Upper lobe of left lung (tissue), 6 donors: ENCODE results near the gene RNF208. TPM values are rescaled to one million over a fixed set of nuclear protein-coding genes. Genes with fewer than 3 reads are reported as not detected.
"Not testable (repeated sequence)": the region's sequence is repeated elsewhere in the genome, so short reads cannot be mapped to it uniquely, and the experiment has no call there.

Experiments
- ATAC-seq, 2 donors: fragments of 200-7000 bp; cut with Tn5 transposase; one replicate each; pipeline ENCODE4 v1.9.1; 2022; ENCODE audit warnings: mild to moderate bottlenecking in 2 of 2, moderate library complexity in 2 of 2; ENCODE audit not compliant: low FRiP score in 2 of 2
- DNase-seq, 2 donors: peaks; one replicate each; pipeline ENCODE4 v3.0.0-alpha.2; 2019 to 2020
- H3K27ac ChIP-seq, 4 donors: fragments of 200-600 bp; sonication (generic); one replicate each; pipeline ENCODE4 v1.5.1; 2016 to 2019
- H3K27me3 ChIP-seq, 4 donors: fragments of 200-600 bp; sonication (generic); one replicate each; pipeline ENCODE4 v1.5.1; 2017 to 2019
- H3K36me3 ChIP-seq, 4 donors: fragments of 200-600 bp; sonication (generic); one replicate each; pipeline ENCODE4 v1.5.1; 2016 to 2019
- H3K4me1 ChIP-seq, 4 donors: fragments of 200-600 bp; sonication (generic); one replicate each; pipeline ENCODE4 v1.5.1; 2018 to 2019
- H3K4me3 ChIP-seq, 4 donors: fragments of 200-600 bp; sonication (generic); one replicate each; pipeline ENCODE4 v1.5.1; 2017 to 2019; ENCODE audit warnings: mild to moderate bottlenecking in 2 of 4, moderate library complexity in 1 of 4
- H3K9me3 ChIP-seq, 4 donors: fragments of 200-600 bp; sonication (generic); one replicate each; pipeline ENCODE4 v1.5.1; 2018 to 2019
- EP300 ChIP-seq, 4 donors: sonication (generic); formaldehyde crosslinking; IDR thresholded peaks; one replicate each; pipeline ENCODE4 v1.5.1; 2017; ENCODE audit warnings: antibody characterized with exemption in 4 of 4, control low read depth in 2 of 4
- POLR2A ChIP-seq, 4 donors: fragments of 450-650 bp; IDR thresholded peaks; one replicate each; pipeline ENCODE4 v1.5.1; 2016 to 2017; ENCODE audit warnings: antibody characterized with exemption in 4 of 4, mild to moderate bottlenecking in 2 of 4
- POLR2AphosphoS5 ChIP-seq, 2 donors: sonication (generic); formaldehyde crosslinking; IDR thresholded peaks; one replicate each; pipeline ENCODE4 v1.5.1; 2017; ENCODE audit warnings: antibody characterized with exemption in 2 of 2
- WGBS, 2 donors: methylation state at CpG; one replicate each; pipeline ENCODE4 v1.1.5; 2017 to 2018; 5-methylcytosine and 5-hydroxymethylcytosine counted together
- total RNA-seq, 6 donors: library from RNA; depleted of rRNA in 4 of 6; stranded (reverse); fragments of >200 nt in 4 of 6; gene quantifications; one replicate each; pipeline versions ENCODE4 v1.1.0 to v1.2.1, GENCODE V29; 2016 to 2021
- TF ChIP-seq, protein P1 (sequence below), 6 experiments: fragments of 450-650 bp in 4 of 6; fragments of 200-600 bp in 2 of 6; sonication (generic) in 2 of 6; IDR thresholded peaks; one replicate each; pipeline ENCODE4 v1.5.1; 2016 to 2019; ENCODE audit warnings: antibody characterized with exemption in 6 of 6
- donor health status: DM: no; HTN: no; CAD: no; lungs with moderate emphysema.
- donor health status: DM: no; HTN: yes; CAD: no; lungs with severe emphysema.

RNF208 gene
- total RNA-seq, 6 donors from 2014 or later: 2.3 to 12.6 (median 4.5) TPM

DNA sequence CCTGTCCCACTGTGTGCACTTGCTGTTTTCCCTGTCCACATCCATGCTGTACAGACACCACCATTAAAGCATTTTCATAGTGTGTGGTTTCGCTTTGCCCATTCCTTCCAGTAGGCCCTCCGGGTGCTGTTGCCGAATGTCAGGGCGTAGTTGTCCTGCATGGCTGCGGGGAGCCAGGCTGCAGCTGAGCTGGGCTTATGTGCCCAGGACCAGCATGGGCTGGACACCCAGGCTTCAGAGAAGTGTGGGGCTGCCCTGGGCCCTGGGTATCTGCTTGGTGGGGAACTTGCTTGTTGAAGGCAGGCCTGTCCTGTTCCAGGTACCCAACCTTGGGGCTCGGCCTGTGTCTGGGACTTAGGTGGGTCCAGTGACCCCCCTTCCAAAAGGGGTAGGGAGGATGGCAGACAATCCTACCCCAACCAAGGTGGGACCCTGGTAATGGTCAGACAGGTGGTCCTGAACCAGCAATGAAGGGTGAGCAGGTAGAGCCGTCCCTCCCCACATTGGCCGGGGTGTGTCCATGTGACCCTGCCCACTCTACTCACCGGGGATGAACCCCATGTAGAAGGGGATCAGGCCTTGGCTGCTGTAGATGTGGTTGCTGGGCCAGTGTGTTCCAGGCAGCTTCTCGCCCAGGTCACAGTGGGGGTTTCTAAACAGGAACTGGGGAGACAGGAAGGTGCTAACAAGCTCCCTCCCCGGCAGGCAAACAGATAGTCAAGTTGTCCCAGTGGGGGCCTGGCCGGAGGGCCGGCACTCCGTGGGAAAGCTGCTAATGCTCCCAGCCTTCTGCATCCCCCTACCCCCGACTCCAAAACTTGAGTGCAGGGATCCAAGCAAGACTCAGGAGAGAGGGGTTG, 21.8 kb upstream of the RNF208 start:
- peak overlapping the region in 1 of 4 donors; percentile 95 for H3K4me3 ChIP-seq
- H3K9me3 ChIP-seq: no peaks in the 10 kb centered on the region
- no peaks in the 10 kb centered on the region for H3K27me3 ChIP-seq
- peak overlapping the region in 1 of 4 donors; percentile 28 for H3K27ac ChIP-seq
- TF ChIP-seq EP300 (IDR thresholded peaks at IDR 0.05): no peak
- TF ChIP-seq, protein P1, sequence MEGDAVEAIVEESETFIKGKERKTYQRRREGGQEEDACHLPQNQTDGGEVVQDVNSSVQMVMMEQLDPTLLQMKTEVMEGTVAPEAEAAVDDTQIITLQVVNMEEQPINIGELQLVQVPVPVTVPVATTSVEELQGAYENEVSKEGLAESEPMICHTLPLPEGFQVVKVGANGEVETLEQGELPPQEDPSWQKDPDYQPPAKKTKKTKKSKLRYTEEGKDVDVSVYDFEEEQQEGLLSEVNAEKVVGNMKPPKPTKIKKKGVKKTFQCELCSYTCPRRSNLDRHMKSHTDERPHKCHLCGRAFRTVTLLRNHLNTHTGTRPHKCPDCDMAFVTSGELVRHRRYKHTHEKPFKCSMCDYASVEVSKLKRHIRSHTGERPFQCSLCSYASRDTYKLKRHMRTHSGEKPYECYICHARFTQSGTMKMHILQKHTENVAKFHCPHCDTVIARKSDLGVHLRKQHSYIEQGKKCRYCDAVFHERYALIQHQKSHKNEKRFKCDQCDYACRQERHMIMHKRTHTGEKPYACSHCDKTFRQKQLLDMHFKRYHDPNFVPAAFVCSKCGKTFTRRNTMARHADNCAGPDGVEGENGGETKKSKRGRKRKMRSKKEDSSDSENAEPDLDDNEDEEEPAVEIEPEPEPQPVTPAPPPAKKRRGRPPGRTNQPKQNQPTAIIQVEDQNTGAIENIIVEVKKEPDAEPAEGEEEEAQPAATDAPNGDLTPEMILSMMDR (IDR thresholded peaks at IDR 0.05): peak in 1 of 6 experiments; percentile 7
- peaks cover 9 to 23% (median 18%) of the 10 kb centered on the region in 4 donors for H3K36me3 ChIP-seq
- DNase-seq: peak in 1 of 2 donors; percentile 66
- 76 to 77% methylated on average over 6 to 15 of the region's 15 CpGs for WGBS, 2 donors
- H3K4me1 ChIP-seq: peaks cover 24 to 59% (median 33%) of the 10 kb centered on the region in 4 donors
- ATAC-seq: no peak

DNA sequence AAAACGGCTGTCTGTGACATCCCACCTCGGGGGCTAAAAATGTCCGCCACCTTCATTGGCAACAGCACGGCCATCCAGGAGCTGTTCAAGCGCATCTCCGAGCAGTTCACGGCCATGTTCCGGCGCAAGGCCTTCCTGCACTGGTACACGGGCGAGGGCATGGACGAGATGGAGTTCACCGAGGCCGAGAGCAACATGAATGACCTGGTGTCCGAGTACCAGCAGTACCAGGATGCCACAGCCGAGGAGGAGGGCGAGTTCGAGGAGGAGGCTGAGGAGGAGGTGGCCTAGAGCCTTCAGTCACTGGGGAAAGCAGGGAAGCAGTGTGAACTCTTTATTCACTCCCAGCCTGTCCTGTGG, 21.2 kb upstream of the RNF208 start:
- WGBS, 2 donors: 90 to 95% methylated on average over 16 to 18 of the region's 18 CpGs

DNA sequence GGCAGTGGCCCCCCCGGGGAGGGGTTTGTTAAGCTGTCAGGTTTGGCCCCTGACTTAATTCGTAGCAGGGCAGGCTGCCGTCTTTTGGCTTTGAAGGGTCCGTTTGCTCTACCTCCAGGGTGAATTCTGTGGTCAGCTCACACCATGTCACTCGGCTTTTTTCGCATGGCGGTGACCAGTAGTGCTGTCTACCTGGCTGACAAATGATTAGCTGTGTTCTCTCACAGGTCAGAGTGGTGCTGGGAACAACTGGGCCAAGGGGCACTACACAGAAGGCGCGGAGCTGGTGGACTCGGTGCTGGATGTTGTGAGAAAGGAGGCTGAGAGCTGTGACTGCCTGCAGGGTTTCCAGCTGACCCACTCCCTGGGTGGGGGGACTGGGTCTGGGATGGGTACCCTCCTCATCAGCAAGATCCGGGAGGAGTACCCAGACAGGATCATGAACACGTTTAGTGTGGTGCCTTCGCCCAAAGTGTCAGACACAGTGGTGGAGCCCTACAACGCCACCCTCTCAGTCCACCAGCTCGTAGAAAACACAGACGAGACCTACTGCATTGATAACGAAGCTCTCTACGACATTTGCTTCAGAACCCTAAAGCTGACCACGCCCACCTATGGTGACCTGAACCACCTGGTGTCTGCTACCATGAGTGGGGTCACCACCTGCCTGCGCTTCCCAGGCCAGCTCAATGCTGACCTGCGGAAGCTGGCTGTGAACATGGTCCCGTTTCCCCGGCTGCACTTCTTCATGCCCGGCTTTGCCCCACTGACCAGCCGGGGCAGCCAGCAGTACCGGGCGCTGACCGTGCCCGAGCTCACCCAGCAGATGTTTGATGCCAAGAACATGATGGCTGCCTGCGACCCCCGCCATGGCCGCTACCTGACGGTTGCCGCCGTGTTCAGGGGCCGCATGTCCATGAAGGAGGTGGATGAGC, 20.5 kb upstream of the RNF208 start:
- Histone ChIP-seq H3K9me3 (no peaks in the 10 kb centered on the region), H3K27me3 (no peaks in the 10 kb centered on the region), H3K4me3 (peak overlapping the region; percentile 78 to 95 (median 89)), H3K4me1 (peaks cover 24 to 64% (median 36%) of the 10 kb centered on the region in 4 donors), H3K27ac (peak overlapping the region; percentile 83 to 99 (median 93)), H3K36me3 (peaks cover 9 to 23% (median 18%) of the 10 kb centered on the region in 4 donors)
- WGBS, 2 donors: 80 to 86% methylated on average over 27 to 36 of the region's 36 CpGs
- ATAC-seq (no peak), DNase-seq (peak in 1 of 2 donors; percentile 84)
- TF ChIP-seq EP300 (IDR thresholded peaks at IDR 0.05): no peak
- peak in 1 of 2 donors; percentile 4 for TF ChIP-seq POLR2AphosphoS5 (IDR thresholded peaks at IDR 0.05)

More for the DNA sequence above, 21.2 kb upstream of the RNF208 start:
- not testable (repeated sequence) for H3K9me3 ChIP-seq, ATAC-seq, DNase-seq, H3K27me3 ChIP-seq
- Histone ChIP-seq H3K4me3 (peak overlapping the region in 1 of 4 donors; percentile 95), H3K36me3 (peaks cover 9 to 23% (median 18%) of the 10 kb centered on the region in 4 donors), H3K4me1 (peaks cover 24 to 65% (median 36%) of the 10 kb centered on the region in 4 donors), H3K27ac (peak overlapping the region in 1 of 4 donors; percentile 28)

DNA sequence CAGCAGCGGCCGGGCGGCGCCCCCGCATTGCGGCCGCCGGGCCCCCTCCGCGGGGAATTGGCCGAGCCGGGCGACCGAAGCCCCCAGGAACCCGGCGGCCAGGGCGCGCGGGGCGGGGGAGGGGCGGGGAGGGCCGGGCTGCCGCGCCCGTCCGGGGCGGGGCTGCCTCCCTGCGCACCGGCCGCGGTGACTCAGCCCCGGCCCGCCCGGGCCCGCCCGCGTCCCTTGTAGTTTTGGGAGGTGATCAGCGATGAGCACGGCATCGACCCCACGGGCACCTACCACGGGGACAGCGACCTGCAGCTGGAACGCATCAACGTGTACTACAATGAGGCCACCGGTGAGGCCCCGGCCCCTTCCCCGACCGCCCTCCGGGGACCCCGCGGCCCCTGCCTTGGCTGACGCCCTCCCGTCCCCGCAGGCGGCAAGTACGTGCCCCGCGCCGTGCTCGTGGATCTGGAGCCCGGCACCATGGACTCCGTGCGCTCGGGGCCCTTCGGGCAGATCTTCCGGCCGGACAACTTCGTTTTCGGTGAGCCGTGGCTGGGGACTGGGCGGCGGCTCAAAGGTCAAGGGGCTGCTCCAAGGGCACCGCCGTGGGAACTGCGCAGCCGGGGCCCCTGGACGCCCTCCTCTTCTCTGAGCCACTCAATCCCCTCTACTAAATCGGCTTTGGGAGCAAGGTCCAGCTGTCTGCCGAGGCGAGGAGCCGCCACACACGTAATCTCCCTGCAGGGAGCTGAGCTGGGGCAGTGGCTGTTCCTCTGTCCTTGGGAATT, 19.6 kb upstream of the RNF208 start:
- Histone ChIP-seq H3K4me1 (peaks cover 28 to 69% (median 38%) of the 10 kb centered on the region in 4 donors), H3K27me3 (no peaks in the 10 kb centered on the region), H3K36me3 (peaks cover 9 to 23% (median 18%) of the 10 kb centered on the region in 4 donors), H3K9me3 (no peaks in the 10 kb centered on the region), H3K27ac (peak overlapping the region; percentile 83 to 99 (median 93)), H3K4me3 (peak overlapping the region; percentile 78 to 95 (median 89))
- TF ChIP-seq, protein P1 (IDR thresholded peaks at IDR 0.05): peak in 1 of 6 experiments; percentile 3
- no peak for TF ChIP-seq POLR2AphosphoS5 (IDR thresholded peaks at IDR 0.05)
- WGBS, 2 donors: 4 to 9% methylated on average over 15 to 25 of the region's 83 CpGs
- ATAC-seq (peak in 1 of 2 donors; percentile 31), DNase-seq (peak; percentile 67 to 94)

DNA sequence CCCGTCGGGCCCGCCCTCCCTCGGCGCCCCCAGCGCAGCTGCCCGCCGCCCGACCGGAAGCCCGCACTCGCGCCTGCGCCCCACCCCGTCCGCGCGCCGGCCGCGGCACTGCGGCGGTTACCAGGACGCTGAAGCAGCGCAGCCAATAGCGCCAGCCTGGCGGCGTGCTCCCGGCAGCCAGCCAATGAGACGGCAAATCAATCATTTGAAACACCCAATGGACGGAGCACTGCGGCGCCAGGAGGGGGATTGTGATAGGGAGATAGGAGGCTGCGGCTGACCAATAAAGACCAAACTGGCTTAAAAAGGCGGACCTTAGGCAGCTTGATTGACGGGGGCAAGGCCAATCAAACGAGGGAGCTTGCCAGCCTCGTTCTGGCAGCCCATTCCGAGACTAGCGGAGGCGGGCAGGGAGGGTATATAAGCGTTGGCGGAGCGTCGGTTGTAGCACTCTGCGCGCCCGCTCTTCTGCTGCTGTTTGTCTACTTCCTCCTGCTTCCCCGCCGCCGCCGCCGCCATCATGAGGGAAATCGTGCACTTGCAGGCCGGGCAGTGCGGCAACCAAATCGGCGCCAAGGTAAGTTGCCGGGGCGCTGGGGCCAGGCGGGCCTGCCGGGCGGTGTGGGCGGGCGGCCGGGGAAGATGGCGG, 18.9 kb upstream of the RNF208 start, which contains the start of gene TUBB4B:
TUBB4B (plus strand) TSS at position 447 of the 649 bp plus-strand sequence; CDS start at position 521, 74 bp downstream.
- Histone ChIP-seq H3K4me3 (peak within 1 kb of the TSS; percentile 78 to 95 (median 89)), H3K27me3 (no peaks in the 10 kb centered on the region), H3K4me1 (peaks cover 35 to 76% (median 45%) of the 10 kb centered on the region in 4 donors), H3K9me3 (no peaks in the 10 kb centered on the region), H3K27ac (peak within 1 kb of the TSS; percentile 95 to 99 (median 96)), H3K36me3 (peaks cover 9 to 23% (median 18%) of the 10 kb centered on the region in 4 donors)
- DNase-seq (peak; percentile 99), ATAC-seq (peak; percentile 93 to 96)
- 0% methylated on average over 14 to 39 of the region's 67 CpGs for WGBS, 2 donors
- TF ChIP-seq EP300 (IDR thresholded peaks at IDR 0.05) (peak in 1 of 4 donors; percentile 92), POLR2A (IDR thresholded peaks at IDR 0.05) (peak; percentile 94 to 100 (median 99)), POLR2AphosphoS5 (IDR thresholded peaks at IDR 0.05) (peak; percentile 100)
- TF ChIP-seq, protein P1 (IDR thresholded peaks at IDR 0.05): peak in 2 of 6 experiments; percentile 27 to 29
